Right lobe of liver (tissue), 6 donors: ENCODE measurements around the gene ALOXE3. TPM values are rescaled to one million over a fixed set of nuclear protein-coding genes. Genes with fewer than 3 reads are reported as not detected.
"Not testable (repeated sequence)": the region's sequence is repeated elsewhere in the genome, so short reads cannot be mapped to it uniquely, and the experiment has no call there.

Experiments used
- ATAC-seq, 4 donors: fragments of 200-7000 bp; cut with Tn5 transposase; one replicate each; pipeline ENCODE4 v1.9.1; 2020; ENCODE audit warnings: mild to moderate bottlenecking in 4 of 4, moderate library complexity in 4 of 4
- DNase-seq, 3 donors: peaks; one replicate each; pipeline ENCODE4 v3.0.0-alpha.2; 2020
- H3K27ac ChIP-seq, 3 donors: fragments of 200-600 bp; one replicate each; pipeline ENCODE4 v1.8.0; 2022
- H3K27me3 ChIP-seq, 2 donors: fragments of 200-600 bp; one replicate each; pipeline ENCODE4 v1.8.0; 2022
- H3K36me3 ChIP-seq, 4 donors: fragments of 200-600 bp; sonication (generic) in 1 of 4; one replicate each; pipeline versions ENCODE4 v1.5.1 to v1.8.0; 2017 to 2022; ENCODE audit warnings: control low read depth in 1 of 4
- H3K4me1 ChIP-seq, 4 donors: fragments of 200-600 bp; sonication (generic) in 1 of 4; one replicate each; pipeline versions ENCODE4 v1.5.1 to v1.8.0; 2017 to 2022; ENCODE audit warnings: control low read depth in 1 of 4
- H3K4me3 ChIP-seq, 3 donors: fragments of 200-600 bp; one replicate each; pipeline ENCODE4 v1.8.0; 2022
- H3K9me3 ChIP-seq, 4 donors: fragments of 200-600 bp; sonication (generic) in 1 of 4; one replicate each; pipeline versions ENCODE4 v1.5.1 to v1.8.0; 2017 to 2022; ENCODE audit warnings: control low read depth in 1 of 4
- CTCF ChIP-seq, 4 donors: fragments of 200-600 bp in 3 of 4; fragments of 450-650 bp in 1 of 4; IDR thresholded peaks; one replicate each; pipeline versions ENCODE4 v1.5.1 to v1.8.0; 2016 to 2022; ENCODE audit warnings: antibody characterized with exemption in 4 of 4, mild to moderate bottlenecking in 2 of 4
- POLR2A ChIP-seq: fragments of 450-650 bp; IDR thresholded peaks from one replicate; pipeline ENCODE4 v1.6.1; 2017; ENCODE audit warnings: antibody characterized with exemption, mild to moderate bottlenecking
- WGBS: methylation state at CpG from one replicate; pipeline ENCODE4 v1.1.6; 2018; ENCODE audit warnings: low coverage, low lambda C conversion rate; ENCODE audit not compliant: insufficient coverage; ENCODE audit errors: missing lambda C conversion rate; 5-methylcytosine and 5-hydroxymethylcytosine counted together
- intact Hi-C, 2 donors: fragments of 100-400 bp; cut with DNase I; formaldehyde crosslinking; loops; one replicate each; pipeline versions ENCODE4 v1.11.2 to v1.14.1; 2022
- total RNA-seq, 6 experiments: library from RNA; depleted of rRNA in 2 of 6; stranded (reverse); fragments of >200 nt in 2 of 6; fragmentation: NEBNext Ultra II Directional in 3 of 6; extraction: Animal tissue kit (Norgen Biotek cat#: 25700) in 3 of 6; gene quantifications; one replicate each; pipeline versions ENCODE4 v1.1.0 to v1.2.4, GENCODE V29; 2016 to 2023
- donor health status: DM: no; HTN: yes; CAD: no.
- donor health status: DM: no; HTN: no; CAD: no.
- donor health status: DM: no; HTN: no; CAD: no.
- donor health status: DM: no; HTN: yes; CAD: no.
- donor health status: DM: no; HTN: yes; CAD: no.

The ALOXE3 gene
- total RNA-seq, 6 experiments from 2014 or later = not detected

GRCh38 chr17:8064561-8065019, 53.7 kb downstream of the ALOXE3 start:
- peaks cover 0 to 22% of the 10 kb centered on the region in 2 donors for H3K27me3 ChIP-seq
- H3K4me1 ChIP-seq = peaks cover 0 to 4% (median 0%) of the 10 kb centered on the region in 4 donors
- H3K27ac ChIP-seq = no peak overlapping the region
- TF ChIP-seq CTCF (IDR thresholded peaks at IDR 0.05) (no peak), POLR2A (no peak)
- H3K9me3 ChIP-seq = peaks cover 0 to 2% (median 0%) of the 10 kb centered on the region in 4 donors
- H3K4me3 ChIP-seq = no peak overlapping the region
- DNase-seq (peak in 1 of 3 donors; percentile 21), ATAC-seq (no peak)
- WGBS = 21% methylated on average over 3 of the region's 6 CpGs
- no peaks in the 10 kb centered on the region for H3K36me3 ChIP-seq
- intact Hi-C loops = loop anchor here in 1 of 2 donors (10.0 kb wide), 1 partner anchor 50 kb away; the partner anchor contains the start of gene ALOXE3

- Histone ChIP-seq H3K9me3 (peaks cover 0 to 3% (median 0%) of the 10 kb centered on the region in 4 donors), H3K27ac (no peak overlapping the region), H3K27me3 (peaks cover 0 to 17% of the 10 kb centered on the region in 2 donors), H3K36me3 (no peaks in the 10 kb centered on the region), H3K4me3 (no peak overlapping the region), H3K4me1 (peaks cover 0 to 11% (median 2%) of the 10 kb centered on the region in 4 donors)
- no peak for TF ChIP-seq CTCF (IDR thresholded peaks at IDR 0.05)
- no peak for TF ChIP-seq POLR2A
- peak in 2 of 3 donors; percentile 11 to 41 for DNase-seq
- intact Hi-C loops = loop anchor here in 1 of 2 donors (10.0 kb wide), 1 partner anchor 51 kb away; the partner anchor contains the start of gene ALOXE3
- ATAC-seq = no peak
- WGBS = 14% methylated on average over 20 of the region's 28 CpGs
Measured at GRCh38 chr17:8063761-8064534, 54.4 kb downstream of the ALOXE3 start.

DNA sequence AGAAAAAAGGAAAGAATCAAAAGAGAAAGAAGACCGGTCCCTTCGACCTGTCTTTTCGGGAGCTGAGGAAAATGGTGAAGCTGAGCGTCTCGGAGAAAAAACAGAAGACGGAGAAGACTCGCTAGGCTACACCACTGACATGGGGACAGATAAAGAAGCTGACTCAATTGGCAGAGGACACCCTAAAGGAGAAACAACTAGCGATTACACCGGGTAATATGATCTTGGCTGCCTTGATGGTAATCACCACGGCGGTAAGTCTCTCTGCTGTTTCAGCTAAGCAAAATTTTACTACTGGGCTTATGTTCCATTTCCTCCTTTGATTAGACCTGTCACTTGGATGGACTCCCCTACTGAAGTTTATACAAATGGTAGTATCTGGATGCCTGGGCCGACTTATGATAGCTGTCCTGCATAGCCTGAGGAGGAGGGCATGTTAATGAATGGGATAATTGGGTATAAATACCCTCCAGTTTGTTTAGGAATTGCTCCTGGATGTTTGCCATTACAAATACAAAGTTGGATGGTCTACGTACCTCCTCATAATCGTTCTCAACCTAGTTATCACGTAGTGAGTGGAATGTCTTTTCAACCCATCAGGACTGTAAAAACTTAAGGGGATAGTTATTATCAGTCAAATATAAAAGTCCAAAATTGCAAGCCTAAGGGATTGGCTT, 55.4 kb downstream of the ALOXE3 start:
- TF ChIP-seq POLR2A (no peak), CTCF (IDR thresholded peaks at IDR 0.05) (no peak)
- H3K4me1 ChIP-seq = peaks cover 0 to 21% (median 2%) of the 10 kb centered on the region in 4 donors
- H3K27ac ChIP-seq = no peak overlapping the region
- peaks cover 0 to 17% of the 10 kb centered on the region in 2 donors for H3K27me3 ChIP-seq
- DNase-seq = no peak
- intact Hi-C loops = loop anchor here in 1 of 2 donors (10.0 kb wide), 1 partner anchor 52 kb away; the partner anchor contains the start of gene ALOXE3
- no peak overlapping the region for H3K4me3 ChIP-seq
- 26% methylated on average over 15 of the region's 15 CpGs for WGBS
- peaks cover 0 to 3% (median 0%) of the 10 kb centered on the region in 4 donors for H3K9me3 ChIP-seq
- H3K36me3 ChIP-seq = no peaks in the 10 kb centered on the region
- no peak for ATAC-seq

GRCh38 chr17:8062435-8062806, 55.9 kb downstream of the ALOXE3 start:
- Histone ChIP-seq H3K9me3 (peaks cover 0 to 3% (median 0%) of the 10 kb centered on the region in 4 donors), H3K4me3 (no peak overlapping the region), H3K27ac (no peak overlapping the region), H3K4me1 (peaks cover 0 to 23% (median 4%) of the 10 kb centered on the region in 4 donors), H3K36me3 (no peaks in the 10 kb centered on the region), H3K27me3 (peaks cover 0 to 17% of the 10 kb centered on the region in 2 donors)
- WGBS = 20% methylated on average over 8 of the region's 8 CpGs
- DNase-seq (no peak), ATAC-seq (no peak)
- TF ChIP-seq CTCF (IDR thresholded peaks at IDR 0.05) (no peak), POLR2A (no peak)
- intact Hi-C loops = loop anchor here in 1 of 2 donors (10.0 kb wide), 1 partner anchor 52 kb away; the partner anchor contains the start of gene ALOXE3

- H3K27me3 ChIP-seq = peaks cover 0 to 17% of the 10 kb centered on the region in 2 donors
- H3K4me1 ChIP-seq = peaks cover 0 to 26% (median 6%) of the 10 kb centered on the region in 4 donors
- 62% methylated on average over 8 of the region's 8 CpGs for WGBS
- not testable (repeated sequence) for H3K4me3 ChIP-seq, ATAC-seq, H3K36me3 ChIP-seq, H3K9me3 ChIP-seq, DNase-seq, H3K27ac ChIP-seq
- intact Hi-C loops = loop anchor here in 1 of 2 donors (10.0 kb wide), 1 partner anchor 53 kb away; the partner anchor contains the start of gene ALOXE3
Measured at GRCh38 chr17:8061851-8062250, 56.5 kb downstream of the ALOXE3 start.
